ENCODE results near the gene RPL29.

Gene RPL29

GRCh38 chr3:52032702-52033408 is 37.2 kb upstream of the RPL29 start:
- H3K4me1 Mint-ChIP-seq, result no peaks in the 10 kb centered on the region
- no peak overlapping the region for H3K27ac Mint-ChIP-seq
- H3K4me3 Mint-ChIP-seq, result no peak overlapping the region
- no peaks in the 10 kb centered on the region for H3K36me3 Mint-ChIP-seq
- no peaks in the 10 kb centered on the region for H3K27me3 Mint-ChIP-seq
- H3K9me3 Mint-ChIP-seq, result no peaks in the 10 kb centered on the region

DNA sequence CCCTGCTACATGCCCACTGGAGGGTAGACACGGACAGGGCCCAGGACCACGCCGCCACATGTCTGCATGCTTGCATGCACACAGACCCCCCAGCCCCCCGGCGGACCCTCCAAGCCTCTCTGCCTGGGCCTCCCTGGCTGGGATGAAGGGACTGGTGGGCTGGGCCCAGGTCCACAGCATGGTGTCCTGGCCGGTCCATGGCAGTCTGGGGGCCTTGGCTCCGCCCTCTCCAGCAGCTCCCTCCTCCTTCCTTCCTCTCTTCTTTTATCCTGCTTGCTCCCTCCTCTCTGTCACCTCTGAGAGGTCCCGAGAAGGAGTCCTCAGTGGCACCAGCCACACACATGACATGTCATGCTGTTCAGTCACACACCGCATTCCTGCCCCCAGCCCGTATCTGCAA is 36.2 kb upstream of the RPL29 start:
- H3K9me3 Mint-ChIP-seq, result no peaks in the 10 kb centered on the region
- peak overlapping the region; percentile 24 for H3K27ac Mint-ChIP-seq
- no peaks in the 10 kb centered on the region for H3K27me3 Mint-ChIP-seq
- no peaks in the 10 kb centered on the region for H3K4me1 Mint-ChIP-seq
- H3K4me3 Mint-ChIP-seq, result no peak overlapping the region
- H3K36me3 Mint-ChIP-seq, result no peaks in the 10 kb centered on the region

DNA sequence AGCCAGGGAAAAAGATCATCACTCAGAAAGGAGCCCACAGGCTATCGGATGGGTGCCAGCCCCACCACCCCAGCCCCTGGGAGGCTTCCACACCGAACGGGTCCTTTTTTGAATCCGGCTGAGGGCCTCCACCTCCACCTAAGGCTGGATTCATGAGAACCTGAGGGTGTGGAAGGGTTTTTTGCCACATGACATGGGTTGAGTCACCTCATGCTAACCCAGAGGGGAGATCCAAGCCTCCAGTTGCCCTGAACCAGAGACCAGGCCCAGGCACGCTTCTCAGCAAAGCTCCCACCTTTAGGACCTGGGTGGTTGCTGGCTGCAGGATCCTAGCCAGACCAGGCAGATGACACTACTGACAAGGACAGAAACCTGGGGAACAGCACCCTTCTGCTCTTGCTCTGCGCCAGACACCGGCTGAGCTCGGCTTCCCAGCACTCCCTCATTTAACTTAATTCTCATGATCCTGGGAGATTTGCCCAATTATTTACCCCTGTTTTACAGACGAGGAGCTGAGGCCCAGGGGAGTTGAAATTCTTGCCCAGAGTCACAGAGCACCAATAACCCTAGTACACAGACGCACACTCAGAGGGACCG is 35.1 kb upstream of the RPL29 start:
- Mint-ChIP-seq H3K4me3 (no peak overlapping the region), H3K27ac (no peak overlapping the region), H3K27me3 (no peaks in the 10 kb centered on the region)

GRCh38 chr3:52029535-52029934 is 33.8 kb upstream of the RPL29 start:
- Mint-ChIP-seq H3K4me1 (no peaks in the 10 kb centered on the region), H3K27ac (no peak overlapping the region), H3K4me3 (no peak overlapping the region), H3K36me3 (no peaks in the 10 kb centered on the region), H3K9me3 (no peaks in the 10 kb centered on the region), H3K27me3 (no peaks in the 10 kb centered on the region)

More for the DNA sequence above, 35.1 kb upstream of the RPL29 start:
- no peaks in the 10 kb centered on the region for H3K36me3 Mint-ChIP-seq
- H3K4me1 Mint-ChIP-seq, result no peaks in the 10 kb centered on the region
- H3K9me3 Mint-ChIP-seq, result no peaks in the 10 kb centered on the region

DNA sequence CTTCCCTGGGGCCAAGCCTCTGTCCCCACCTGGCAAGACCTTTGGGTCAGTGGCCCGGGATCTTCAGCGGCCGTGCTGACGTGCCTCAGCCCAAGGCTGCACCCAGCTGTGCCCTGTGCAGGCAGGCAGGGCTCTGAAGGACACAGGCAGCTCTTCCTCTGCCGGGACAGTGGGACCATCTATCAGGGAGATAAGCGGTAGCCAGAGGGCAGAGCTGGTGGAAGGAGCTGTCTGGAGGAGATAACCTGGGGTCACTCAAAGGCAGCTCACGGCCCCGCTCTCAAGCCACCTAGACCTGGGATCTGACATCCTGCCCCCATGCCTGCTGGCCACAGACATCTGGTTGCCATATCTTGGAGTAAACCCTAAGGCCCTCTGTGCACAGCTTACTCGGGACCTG is 33.4 kb upstream of the RPL29 start:
- H3K36me3 Mint-ChIP-seq, result no peaks in the 10 kb centered on the region
- no peak overlapping the region for H3K27ac Mint-ChIP-seq

GRCh38 chr3:52028572-52028971 is 32.9 kb upstream of the RPL29 start:
- Mint-ChIP-seq H3K4me3 (no peak overlapping the region), H3K9me3 (no peaks in the 10 kb centered on the region), H3K27me3 (no peaks in the 10 kb centered on the region), H3K36me3 (no peaks in the 10 kb centered on the region), H3K4me1 (no peaks in the 10 kb centered on the region), H3K27ac (no peak overlapping the region)

More for the DNA sequence above, 33.4 kb upstream of the RPL29 start:
- H3K9me3 Mint-ChIP-seq, result no peaks in the 10 kb centered on the region
- H3K4me1 Mint-ChIP-seq, result no peaks in the 10 kb centered on the region
- H3K4me3 Mint-ChIP-seq, result no peak overlapping the region
- no peaks in the 10 kb centered on the region for H3K27me3 Mint-ChIP-seq

GRCh38 chr3:52026041-52026440 is 30.3 kb upstream of the RPL29 start:
- H3K36me3 Mint-ChIP-seq, result no peaks in the 10 kb centered on the region
- no peak overlapping the region for H3K27ac Mint-ChIP-seq
- H3K9me3 Mint-ChIP-seq, result no peaks in the 10 kb centered on the region
- H3K4me3 Mint-ChIP-seq, result no peak overlapping the region
- no peaks in the 10 kb centered on the region for H3K27me3 Mint-ChIP-seq
- no peaks in the 10 kb centered on the region for H3K4me1 Mint-ChIP-seq

DNA sequence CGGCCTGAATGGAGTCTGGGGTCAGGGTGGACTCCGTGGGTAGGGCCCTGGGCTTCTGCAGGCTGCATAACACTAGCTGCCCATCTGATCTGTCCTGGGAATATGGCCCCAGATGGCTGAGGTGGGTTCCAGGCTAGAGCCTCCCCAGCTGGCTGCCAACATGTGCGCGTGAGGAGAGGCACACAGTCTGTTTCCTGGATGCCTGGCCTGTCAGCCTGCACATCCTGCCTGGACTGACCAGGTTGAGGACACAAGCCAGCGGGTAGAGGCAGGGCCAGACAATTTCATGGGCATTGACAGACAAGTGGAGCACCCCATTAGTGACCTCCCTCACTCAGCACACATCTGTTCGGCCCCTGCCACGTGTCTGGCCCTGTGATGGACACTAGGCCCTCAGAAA is 29.8 kb upstream of the RPL29 start:
- Mint-ChIP-seq H3K27ac (no peak overlapping the region), H3K9me3 (no peaks in the 10 kb centered on the region), H3K4me3 (no peak overlapping the region), H3K4me1 (no peaks in the 10 kb centered on the region), H3K36me3 (no peaks in the 10 kb centered on the region), H3K27me3 (no peaks in the 10 kb centered on the region)

GRCh38 chr3:52024765-52025452 is 29.2 kb upstream of the RPL29 start:
- Mint-ChIP-seq H3K4me3 (no peak overlapping the region), H3K27ac (no peak overlapping the region), H3K36me3 (no peaks in the 10 kb centered on the region), H3K9me3 (no peaks in the 10 kb centered on the region), H3K27me3 (no peaks in the 10 kb centered on the region), H3K4me1 (no peaks in the 10 kb centered on the region)

DNA sequence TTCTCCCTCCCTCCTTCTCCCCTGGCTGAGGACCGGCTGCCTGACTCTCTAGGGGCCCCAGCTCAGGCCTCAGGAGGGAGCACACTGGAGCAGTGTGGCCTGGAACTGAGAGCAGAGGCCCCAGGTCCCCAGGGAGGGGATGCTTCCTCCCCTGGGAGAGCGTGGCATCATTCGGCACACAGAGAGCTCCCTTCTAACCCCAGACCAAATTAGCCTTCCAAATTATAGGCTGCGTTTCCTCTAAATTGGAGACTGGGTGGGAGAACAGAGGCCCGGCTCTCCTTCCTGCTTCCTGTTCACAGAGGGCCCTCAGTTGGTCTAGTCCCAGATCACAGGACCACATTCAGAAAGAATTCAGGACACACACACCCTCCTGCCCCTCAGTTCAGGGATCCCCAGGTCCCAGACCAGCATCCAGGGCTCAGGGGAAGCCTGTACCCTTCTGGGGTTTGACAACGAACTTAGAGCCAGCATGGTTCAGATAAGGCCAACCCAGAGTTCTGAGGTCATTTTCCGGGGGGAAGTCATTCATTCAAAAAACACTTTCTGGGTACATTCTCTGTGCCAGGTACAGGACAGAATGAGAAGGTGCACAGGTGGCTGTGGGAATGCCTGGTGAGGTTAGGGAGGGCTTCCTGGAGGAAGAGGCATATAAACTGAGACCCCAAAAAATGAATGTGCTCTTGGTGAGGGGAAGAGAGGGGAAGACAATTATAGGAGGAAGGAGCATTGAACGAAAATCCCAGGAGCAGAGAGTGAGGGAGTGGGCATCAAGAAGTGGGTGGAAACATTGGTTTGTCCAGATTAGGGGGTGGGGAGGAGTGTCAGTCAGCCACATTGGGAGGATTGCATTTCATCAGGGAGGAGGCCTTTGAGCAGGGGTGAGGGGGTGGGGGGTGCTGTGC is 28.4 kb upstream of the RPL29 start:
- no peaks in the 10 kb centered on the region for H3K27me3 Mint-ChIP-seq
- H3K4me1 Mint-ChIP-seq, result no peaks in the 10 kb centered on the region
- H3K4me3 Mint-ChIP-seq, result no peak overlapping the region
- H3K9me3 Mint-ChIP-seq, result no peaks in the 10 kb centered on the region
- H3K36me3 Mint-ChIP-seq, result no peaks in the 10 kb centered on the region
- H3K27ac Mint-ChIP-seq, result no peak overlapping the region

DNA sequence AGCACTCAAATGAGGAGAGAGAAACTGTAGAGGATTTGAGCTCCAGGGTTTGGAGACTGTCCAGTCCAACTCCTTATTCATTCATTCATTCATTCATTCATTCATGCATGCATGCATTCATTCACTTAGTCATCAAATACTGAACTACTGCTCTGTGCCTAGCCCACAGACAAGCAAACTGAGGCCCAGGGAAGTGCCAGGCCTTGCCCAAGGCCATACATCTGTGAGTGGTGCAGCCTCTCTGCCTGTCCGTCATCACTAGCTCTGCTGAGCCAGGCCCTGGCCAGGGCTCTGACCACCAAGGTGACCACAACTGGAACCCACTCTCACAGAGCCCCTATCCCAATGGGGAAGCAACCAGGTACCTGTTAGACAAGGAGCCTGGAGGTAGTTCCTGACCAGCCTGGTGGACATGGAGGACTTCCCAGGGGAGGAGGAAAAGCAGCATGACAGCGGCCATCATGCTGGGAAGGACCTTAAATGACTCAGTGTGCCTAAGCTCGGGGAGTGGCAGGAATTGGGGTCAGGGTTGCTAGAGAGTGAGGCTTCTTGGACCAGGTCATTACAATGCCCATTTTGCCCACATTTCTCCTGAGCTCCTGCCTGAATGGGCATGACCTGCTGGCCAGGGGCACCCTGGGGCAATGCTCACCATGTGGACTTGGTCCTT is 27.5 kb upstream of the RPL29 start:
- Mint-ChIP-seq H3K4me1 (no peaks in the 10 kb centered on the region), H3K27ac (no peak overlapping the region)

DNA sequence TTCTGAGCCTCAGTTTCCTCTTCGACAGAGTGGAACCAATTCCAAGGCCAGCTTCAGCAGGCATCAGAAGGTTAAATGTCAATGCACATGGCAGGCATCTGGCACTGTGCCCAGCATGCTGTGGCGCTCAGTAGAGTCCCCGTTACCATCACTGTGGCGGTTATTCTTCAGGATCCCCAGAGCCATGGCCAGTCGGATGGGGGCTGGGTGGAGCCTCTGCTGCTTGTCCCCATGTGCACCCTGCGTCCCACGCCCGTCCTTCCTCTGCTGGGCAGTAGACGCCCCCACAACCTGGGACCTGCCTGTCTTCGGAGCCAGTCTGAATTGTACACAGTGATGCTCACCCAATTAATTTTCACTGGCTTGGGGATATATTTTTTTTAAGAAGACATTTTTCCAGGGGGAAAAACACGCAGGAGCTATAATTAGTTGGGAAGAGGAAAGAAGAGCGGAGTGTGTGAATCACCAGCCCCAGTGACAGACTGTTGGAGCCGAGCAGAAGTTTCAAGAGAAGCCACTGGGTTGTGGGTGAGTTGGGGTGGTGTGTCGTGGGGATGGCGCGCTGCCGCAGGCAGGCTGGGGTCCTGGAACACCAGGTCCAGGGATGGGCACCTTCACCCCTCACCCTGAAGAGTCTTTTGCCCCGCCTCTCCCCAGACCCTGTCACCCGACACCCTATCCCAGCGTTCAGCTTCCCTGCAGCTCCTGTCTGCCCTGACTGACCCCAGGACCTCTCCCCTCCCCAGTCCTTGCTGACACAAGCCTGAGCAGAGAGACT is 26.8 kb upstream of the RPL29 start:
- Mint-ChIP-seq H3K4me3 (no peak overlapping the region), H3K27me3 (no peaks in the 10 kb centered on the region), H3K27ac (no peak overlapping the region), H3K36me3 (no peaks in the 10 kb centered on the region), H3K9me3 (no peaks in the 10 kb centered on the region), H3K4me1 (no peaks in the 10 kb centered on the region)

More for the DNA sequence above, 27.5 kb upstream of the RPL29 start:
- Mint-ChIP-seq H3K4me3 (no peak overlapping the region), H3K9me3 (no peaks in the 10 kb centered on the region), H3K36me3 (no peaks in the 10 kb centered on the region), H3K27me3 (no peaks in the 10 kb centered on the region)

- no peaks in the 10 kb centered on the region for H3K9me3 Mint-ChIP-seq
- H3K27ac Mint-ChIP-seq, result peak overlapping the region; percentile 49
- no peaks in the 10 kb centered on the region for H3K27me3 Mint-ChIP-seq
- no peaks in the 10 kb centered on the region for H3K4me1 Mint-ChIP-seq
- no peak overlapping the region for H3K4me3 Mint-ChIP-seq
- H3K36me3 Mint-ChIP-seq, result no peaks in the 10 kb centered on the region
These were observed 26.0 kb upstream of the RPL29 start for GRCh38 chr3:52021489-52022268.

- Mint-ChIP-seq H3K27ac (no peak overlapping the region), H3K4me1 (no peaks in the 10 kb centered on the region), H3K9me3 (no peaks in the 10 kb centered on the region), H3K27me3 (no peaks in the 10 kb centered on the region), H3K36me3 (no peaks in the 10 kb centered on the region), H3K4me3 (no peak overlapping the region)
These were observed 25.1 kb upstream of the RPL29 start for GRCh38 chr3:52020796-52021195.

Data from activated naive CD4-positive, alpha-beta T cell treated with anti-CD3 and anti-CD28 coated beads, Interleukin-2, amount 50 U/mL, for 24 hours (primary cell).